H1 (cell line): Measurements from ENCODE around the gene TTC6. TPM values are rescaled to one million over a fixed set of nuclear protein-coding genes. Genes with fewer than 3 reads are reported as not detected.

Experiments used
- JUND ChIP-seq: IDR thresholded peaks from 2 replicates; pipeline ENCODE4 v1.6.1; 2011; ENCODE audit warnings: mild to moderate bottlenecking, improper control_type of control experiment, low read length
- polyA plus RNA-seq, 7 experiments: library from polyadenylated mRNA; depleted of rRNA in 3 of 7; stranded (reverse) in 5 of 7; unstranded in 2 of 7; fragments of >200 nt in 5 of 7; fragments of 200-250 nt in 2 of 7; gene quantifications; 1 replicate in 5 of 7; 2 replicates in 1 of 7; 4 replicates in 1 of 7; pipeline versions ENCODE4 v1.2.1 to v1.2.3, GENCODE V29; 2011 to 2013; ENCODE audit warnings: missing spikeins in 2 of 7, mixed read lengths in 2 of 7
- total RNA-seq: library from RNA; stranded (reverse); fragmentation: NEBNext Ultra II Directional; extraction: Animal tissue kit (Norgen Biotek cat#: 25700); gene quantifications from 2 replicates; pipeline ENCODE4 v1.2.1, GENCODE V29; 2021

The TTC6 gene
- total and polyA plus RNA-seq, 2 of the 8 experiments (the other 6 are each of a cell fraction or from before 2014, with no cell fraction given), result 0.02 TPM; not detected in 1

GRCh38 chr14:37584211-37585100 is 11.0 kb upstream of the TTC6 start (continued):
- TF ChIP-seq JUND, result no peak
